ENCODE results near the gene CTNNA3. TPM values are rescaled to one million over a fixed set of nuclear protein-coding genes. Genes with fewer than 3 reads are reported as not detected.

Gene CTNNA3
- total and polyA plus RNA-seq, 4 donors = under 0.01 to 39.8 (median 0.09) TPM

DNA sequence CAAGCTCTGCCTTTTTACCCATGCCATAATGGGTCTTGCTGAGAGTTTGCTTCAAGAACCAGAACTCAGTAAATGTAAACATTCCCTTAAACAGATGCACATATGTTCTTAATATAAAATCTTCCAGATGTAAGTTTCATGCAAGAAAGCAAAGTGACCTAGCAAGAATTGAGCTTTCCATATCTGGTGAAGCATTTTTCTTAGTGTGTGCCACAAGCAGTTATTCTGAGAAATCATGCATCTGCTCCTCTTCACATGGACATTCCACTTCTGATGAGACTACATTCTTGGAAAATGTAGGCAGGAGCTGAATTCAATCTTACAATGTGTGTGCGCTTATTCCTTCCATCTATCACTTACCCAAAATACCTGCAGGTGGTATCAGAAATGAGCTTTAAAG, 997.9 kb downstream of the CTNNA3 start:
- WGBS, 2 donors = 91 to 97% methylated on average over 1 of the region's 1 CpG
- Histone ChIP-seq H3K9ac (ENCODE audit: insufficient read depth in 1 of 2, low read length in 2 of 2) (no peak overlapping the region), H3K27ac (ENCODE audit: low read depth in 1 of 2, low read length in 1 of 2) (no peak overlapping the region), H3K9me3 (ENCODE audit: control insufficient read depth in 4 of 4, insufficient read depth in 3 of 4, low read length in 3 of 4) (no peaks in the 10 kb centered on the region), H3K4me3 (no peak overlapping the region), H3K27me3 (ENCODE audit: control insufficient read depth in 3 of 3, insufficient read depth in 3 of 3, low read length in 2 of 3) (no peaks in the 10 kb centered on the region), H3K4me1 (ENCODE audit: control insufficient read depth in 5 of 5, insufficient read depth in 5 of 5, low read length in 5 of 5) (peaks cover 0 to 5% (median 0%) of the 10 kb centered on the region in 5 donors), H3K36me3 (ENCODE audit: control insufficient read depth in 4 of 4, insufficient read depth in 4 of 4, low read length in 4 of 4) (no peaks in the 10 kb centered on the region)
- TF ChIP-seq, protein P1, sequence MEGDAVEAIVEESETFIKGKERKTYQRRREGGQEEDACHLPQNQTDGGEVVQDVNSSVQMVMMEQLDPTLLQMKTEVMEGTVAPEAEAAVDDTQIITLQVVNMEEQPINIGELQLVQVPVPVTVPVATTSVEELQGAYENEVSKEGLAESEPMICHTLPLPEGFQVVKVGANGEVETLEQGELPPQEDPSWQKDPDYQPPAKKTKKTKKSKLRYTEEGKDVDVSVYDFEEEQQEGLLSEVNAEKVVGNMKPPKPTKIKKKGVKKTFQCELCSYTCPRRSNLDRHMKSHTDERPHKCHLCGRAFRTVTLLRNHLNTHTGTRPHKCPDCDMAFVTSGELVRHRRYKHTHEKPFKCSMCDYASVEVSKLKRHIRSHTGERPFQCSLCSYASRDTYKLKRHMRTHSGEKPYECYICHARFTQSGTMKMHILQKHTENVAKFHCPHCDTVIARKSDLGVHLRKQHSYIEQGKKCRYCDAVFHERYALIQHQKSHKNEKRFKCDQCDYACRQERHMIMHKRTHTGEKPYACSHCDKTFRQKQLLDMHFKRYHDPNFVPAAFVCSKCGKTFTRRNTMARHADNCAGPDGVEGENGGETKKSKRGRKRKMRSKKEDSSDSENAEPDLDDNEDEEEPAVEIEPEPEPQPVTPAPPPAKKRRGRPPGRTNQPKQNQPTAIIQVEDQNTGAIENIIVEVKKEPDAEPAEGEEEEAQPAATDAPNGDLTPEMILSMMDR (IDR thresholded peaks at IDR 0.05; ENCODE audit: control extremely low read depth, extremely low read depth) = no peak
- DNase-seq = no peak
- no peak for ATAC-seq (ENCODE audit: insufficient read depth, low FRiP score)

DNA sequence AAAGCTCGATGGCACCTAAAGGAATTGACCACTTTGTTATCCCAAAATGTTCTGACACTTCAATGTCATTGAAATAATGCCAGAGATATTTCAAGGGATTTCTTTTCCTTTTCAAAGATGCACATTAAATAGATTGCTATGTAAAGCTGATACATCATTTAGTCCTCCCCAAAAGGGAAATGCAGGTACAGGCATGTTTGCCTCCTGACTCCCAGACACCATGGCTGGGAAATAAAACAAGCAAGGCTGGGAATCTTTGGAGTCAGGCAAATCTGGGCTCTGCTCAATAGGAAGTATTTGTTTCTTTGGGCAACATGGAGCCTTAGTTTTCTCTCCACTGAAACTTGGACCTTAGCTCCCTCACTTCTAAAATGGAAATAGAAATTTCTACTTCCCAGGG, 1000.9 kb downstream of the CTNNA3 start:
- H3K9ac ChIP-seq (ENCODE audit: insufficient read depth in 1 of 2, low read length in 2 of 2) = no peak overlapping the region
- no peaks in the 10 kb centered on the region for H3K27me3 ChIP-seq (ENCODE audit: control insufficient read depth in 3 of 3, insufficient read depth in 3 of 3, low read length in 2 of 3)
- H3K4me1 ChIP-seq (ENCODE audit: control insufficient read depth in 5 of 5, insufficient read depth in 5 of 5, low read length in 5 of 5) = peaks cover 0 to 5% (median 0%) of the 10 kb centered on the region in 5 donors
- no peak overlapping the region for H3K27ac ChIP-seq (ENCODE audit: low read depth in 1 of 2, low read length in 1 of 2)
- no peaks in the 10 kb centered on the region for H3K9me3 ChIP-seq (ENCODE audit: control insufficient read depth in 4 of 4, insufficient read depth in 3 of 4, low read length in 3 of 4)
- TF ChIP-seq, protein P1 (IDR thresholded peaks at IDR 0.05; ENCODE audit: control extremely low read depth, extremely low read depth) = no peak
- no peaks in the 10 kb centered on the region for H3K36me3 ChIP-seq (ENCODE audit: control insufficient read depth in 4 of 4, insufficient read depth in 4 of 4, low read length in 4 of 4)
- WGBS, 2 donors = 36 to 89% methylated on average over 1 of the region's 1 CpG
- ATAC-seq (ENCODE audit: insufficient read depth, low FRiP score) (no peak), DNase-seq (no peak)
- no peak overlapping the region for H3K4me3 ChIP-seq

DNA sequence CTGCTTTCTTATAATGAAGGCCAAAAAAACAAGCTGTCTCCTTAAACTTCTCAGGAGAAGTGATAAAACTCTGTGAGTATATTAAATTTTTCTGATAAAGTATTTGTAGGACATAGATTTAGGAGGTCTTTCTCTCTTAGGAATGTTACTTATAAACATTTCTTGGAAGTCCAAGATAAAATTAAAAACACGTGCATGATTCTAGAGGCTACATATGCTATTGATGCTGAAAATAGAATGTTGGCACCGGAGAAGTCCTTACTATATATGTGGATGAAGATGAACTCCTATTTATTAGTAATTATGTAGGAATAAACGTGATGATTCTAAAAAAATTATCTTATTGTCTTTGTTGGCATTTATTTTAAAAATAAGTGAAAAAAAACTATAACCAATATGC, 1011.4 kb downstream of the CTNNA3 start:
- Histone ChIP-seq H3K27ac (ENCODE audit: low read depth in 1 of 2, low read length in 1 of 2) (no peak overlapping the region), H3K9me3 (ENCODE audit: control insufficient read depth in 4 of 4, insufficient read depth in 3 of 4, low read length in 3 of 4) (no peaks in the 10 kb centered on the region), H3K4me3 (no peak overlapping the region), H3K4me1 (ENCODE audit: control insufficient read depth in 5 of 5, insufficient read depth in 5 of 5, low read length in 5 of 5) (no peaks in the 10 kb centered on the region), H3K36me3 (ENCODE audit: control insufficient read depth in 4 of 4, insufficient read depth in 4 of 4, low read length in 4 of 4) (no peaks in the 10 kb centered on the region), H3K9ac (ENCODE audit: insufficient read depth in 1 of 2, low read length in 2 of 2) (no peak overlapping the region), H3K27me3 (ENCODE audit: control insufficient read depth in 3 of 3, insufficient read depth in 3 of 3, low read length in 2 of 3) (no peaks in the 10 kb centered on the region)
- WGBS, 2 donors = 61 to 83% methylated on average over 3 of the region's 3 CpGs
- TF ChIP-seq, protein P1 (IDR thresholded peaks at IDR 0.05; ENCODE audit: control extremely low read depth, extremely low read depth) = no peak
- DNase-seq (no peak), ATAC-seq (ENCODE audit: insufficient read depth, low FRiP score) (no peak)

DNA sequence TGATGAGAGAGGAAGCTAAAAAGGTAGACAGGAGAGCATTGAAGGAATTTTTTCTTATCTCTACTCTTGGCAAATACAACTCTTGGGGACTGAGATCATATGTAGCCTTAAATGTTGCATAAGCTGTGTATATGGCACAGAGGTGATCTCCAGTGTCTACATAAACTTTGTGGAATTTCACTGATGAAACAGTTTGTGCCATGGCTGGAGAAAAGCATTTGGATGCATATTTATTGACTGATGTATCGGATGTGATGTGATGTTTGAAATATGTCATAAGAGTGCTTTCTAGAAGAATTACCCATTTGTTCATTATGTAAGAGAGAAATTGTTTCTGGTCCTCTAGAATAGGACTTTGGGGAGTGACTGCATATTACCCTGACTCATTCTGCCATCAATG, 1015.1 kb downstream of the CTNNA3 start:
- DNase-seq (no peak), ATAC-seq (ENCODE audit: insufficient read depth, low FRiP score) (no peak)
- Histone ChIP-seq H3K9me3 (ENCODE audit: control insufficient read depth in 4 of 4, insufficient read depth in 3 of 4, low read length in 3 of 4) (no peaks in the 10 kb centered on the region), H3K27me3 (ENCODE audit: control insufficient read depth in 3 of 3, insufficient read depth in 3 of 3, low read length in 2 of 3) (no peaks in the 10 kb centered on the region), H3K4me3 (no peak overlapping the region), H3K9ac (ENCODE audit: insufficient read depth in 1 of 2, low read length in 2 of 2) (no peak overlapping the region), H3K36me3 (ENCODE audit: control insufficient read depth in 4 of 4, insufficient read depth in 4 of 4, low read length in 4 of 4) (no peaks in the 10 kb centered on the region), H3K27ac (ENCODE audit: low read depth in 1 of 2, low read length in 1 of 2) (no peak overlapping the region), H3K4me1 (ENCODE audit: control insufficient read depth in 5 of 5, insufficient read depth in 5 of 5, low read length in 5 of 5) (no peaks in the 10 kb centered on the region)
- 92 to 94% methylated on average over 1 of the region's 1 CpG for WGBS, 2 donors
- TF ChIP-seq, protein P1 (IDR thresholded peaks at IDR 0.05; ENCODE audit: control extremely low read depth, extremely low read depth) = no peak
